Neural cell (in vitro differentiated cells): Measurements from ENCODE around the gene MSANTD7. TPM values are rescaled to one million over a fixed set of nuclear protein-coding genes. Genes with fewer than 3 reads are reported as not detected.

ENCODE experiments used
- H2AFZ ChIP-seq: fragments of 200-600, 300-800 bp; sonication (generic), shearing (Covaris generic); 2 replicates; pipeline ENCODE4 v1.6.0; 2014; ENCODE audit warnings: low read depth, mild to moderate bottlenecking, antibody characterized with exemption, low read length, moderate library complexity
- H3F3A ChIP-seq: fragments of 200-600 bp; shearing (Covaris generic); 2 replicates; pipeline ENCODE4 v1.6.1; 2016; ENCODE audit warnings: mild to moderate bottlenecking, moderate library complexity, mixed read lengths, antibody characterized with exemption, low read length; ENCODE audit not compliant: insufficient read depth, poor library complexity, severe bottlenecking
- H3K27ac ChIP-seq: fragments of 200-600, 300-800 bp; sonication (generic), shearing (Covaris generic); 2 replicates; pipeline ENCODE4 v1.5.1; 2014; ENCODE audit warnings: mild to moderate bottlenecking, low read length, moderate library complexity
- H3K27me3 ChIP-seq: fragments of 300-800, 200-600 bp; sonication (generic), shearing (Covaris generic); 2 replicates; pipeline ENCODE4 v1.6.0; 2014; ENCODE audit warnings: mild to moderate bottlenecking, low read depth, low read length, moderate library complexity; ENCODE audit not compliant: insufficient read depth
- H3K36me3 ChIP-seq: fragments of 300-800, 200-600 bp; sonication (generic), shearing (Covaris generic); 2 replicates; pipeline ENCODE4 v1.5.1; 2014; ENCODE audit warnings: mild to moderate bottlenecking, antibody characterized with exemption, low read length, moderate library complexity; ENCODE audit not compliant: insufficient read depth
- H3K4me2 ChIP-seq: fragments of 300-800, 200-600 bp; sonication (generic), shearing (Covaris generic); 2 replicates; pipeline ENCODE4 v1.6.0; 2014; ENCODE audit warnings: mild to moderate bottlenecking, low read length
- H3K4me3 ChIP-seq: fragments of 300-800, 200-600 bp; sonication (generic), shearing (Covaris generic); 2 replicates; pipeline ENCODE4 v1.5.1; 2014; ENCODE audit warnings: mild to moderate bottlenecking, low read length, moderate library complexity
- H3K79me2 ChIP-seq: fragments of 200-600 bp; shearing (Covaris generic); replicated peaks from 2 replicates; pipeline ENCODE4 v1.6.0; 2014; ENCODE audit warnings: mild to moderate bottlenecking, low read length, moderate library complexity; ENCODE audit not compliant: insufficient read depth
- H3K9ac ChIP-seq: fragments of 300-800, 200-600 bp; sonication (generic), shearing (Covaris generic); 2 replicates; pipeline ENCODE4 v1.6.1; 2016; ENCODE audit warnings: mild to moderate bottlenecking, low read length, mixed read lengths
- H3K9me2 ChIP-seq: fragments of 200-600 bp; shearing (Covaris generic); 2 replicates; pipeline ENCODE4 v1.6.1; 2016; ENCODE audit warnings: mild to moderate bottlenecking, low read length, mixed read lengths; ENCODE audit not compliant: insufficient read depth
- H3K9me3 ChIP-seq: fragments of 200-600, 300-800 bp; sonication (generic), shearing (Covaris generic); 2 replicates; pipeline ENCODE4 v1.6.1; 2016; ENCODE audit warnings: mild to moderate bottlenecking, mixed run types, low read length, moderate library complexity, mixed read lengths
- H4K20me1 ChIP-seq: fragments of 200-600 bp; shearing (Covaris generic); 2 replicates; pipeline ENCODE4 v1.6.1; 2016; ENCODE audit warnings: mild to moderate bottlenecking, mixed run types; ENCODE audit not compliant: insufficient read depth
- CTCF ChIP-seq: fragments of 450-650 bp; IDR thresholded peaks from 2 replicates; pipeline ENCODE4 v1.5.1; 2014; ENCODE audit warnings: antibody characterized with exemption, mild to moderate bottlenecking, moderate library complexity; ENCODE audit not compliant: poor library complexity, severe bottlenecking
- EP300 ChIP-seq: fragments of 450-650 bp; conservative IDR thresholded peaks from 2 replicates; pipeline ENCODE4 v1.6.1; 2014; ENCODE audit warnings: antibody characterized with exemption, mild to moderate bottlenecking, moderate library complexity; ENCODE audit not compliant: poor library complexity, severe bottlenecking
- EZH2 ChIP-seq: fragments of 200-600, 300-800 bp; shearing (Covaris generic), sonication (generic); IDR thresholded peaks from 2 replicates; pipeline ENCODE4 v1.6.1; 2014; ENCODE audit warnings: antibody characterized with exemption, low read length, borderline replicate concordance, mild to moderate bottlenecking; ENCODE audit not compliant: insufficient read depth, poor library complexity, severe bottlenecking
- MXI1 ChIP-seq: fragments of 450-650 bp; conservative IDR thresholded peaks from 2 replicates; pipeline ENCODE4 v1.6.1; 2014; ENCODE audit warnings: antibody characterized with exemption, mild to moderate bottlenecking; ENCODE audit not compliant: poor library complexity, severe bottlenecking
- POLR2AphosphoS5 ChIP-seq: IDR thresholded peaks from 2 replicates; pipeline ENCODE4 v1.6.1; 2012
- RAD21 ChIP-seq: fragments of 450-650 bp; conservative IDR thresholded peaks from 2 replicates; pipeline ENCODE4 v1.6.1; 2014; ENCODE audit warnings: antibody characterized with exemption, mild to moderate bottlenecking, moderate library complexity
- REST ChIP-seq: IDR thresholded peaks from 2 replicates; pipeline ENCODE4 v1.6.1; 2012; ENCODE audit warnings: borderline replicate concordance
- SMC3 ChIP-seq: fragments of 450-650 bp; conservative IDR thresholded peaks from 2 replicates; pipeline ENCODE4 v1.6.1; 2014; ENCODE audit warnings: antibody characterized with exemption, mild to moderate bottlenecking, moderate library complexity; ENCODE audit not compliant: poor library complexity
- TAF1 ChIP-seq: IDR thresholded peaks from 2 replicates; pipeline ENCODE4 v1.6.1; 2012; ENCODE audit warnings: low read depth
- polyA plus RNA-seq: library from polyadenylated mRNA; depleted of rRNA; stranded (reverse); fragments of >200 nt; gene quantifications from 2 replicates; pipeline ENCODE4 v1.2.3, GENCODE V29; 2014

MSANTD7 gene
- polyA plus RNA-seq, 1 donor from 2014 or later, result 21.1 TPM

GRCh38 chr10:14801723-14802122 lies 36.4 kb upstream of the MSANTD7 start:
- Histone ChIP-seq H3K9me2 (no peaks in the 10 kb centered on the region), H3K4me3 (no peak overlapping the region), H3K79me2 (no peaks in the 10 kb centered on the region), H3F3A (no peaks in the 10 kb centered on the region), H2AFZ (no peak overlapping the region), H3K9me3 (no peaks in the 10 kb centered on the region), H3K27me3 (no peaks in the 10 kb centered on the region), H4K20me1 (no peaks in the 10 kb centered on the region), H3K9ac (no peak overlapping the region), H3K36me3 (no peaks in the 10 kb centered on the region), H3K4me2 (no peak overlapping the region), H3K27ac (no peak overlapping the region)
- TF ChIP-seq EZH2, result no peak
- no peak for TF ChIP-seq SMC3
- no peak for TF ChIP-seq POLR2AphosphoS5
- TF ChIP-seq REST, result no peak
- TF ChIP-seq TAF1, result no peak
- TF ChIP-seq MXI1, result no peak
- no peak for TF ChIP-seq EP300
- TF ChIP-seq RAD21, result no peak
- TF ChIP-seq CTCF, result no peak

GRCh38 chr10:14803827-14804226 lies 34.3 kb upstream of the MSANTD7 start:
- no peaks in the 10 kb centered on the region for H3K9me3 ChIP-seq
- H3K27ac ChIP-seq, result no peak overlapping the region
- H3K4me2 ChIP-seq, result no peak overlapping the region
- H3F3A ChIP-seq, result no peaks in the 10 kb centered on the region
- H2AFZ ChIP-seq, result no peak overlapping the region
- no peaks in the 10 kb centered on the region for H3K36me3 ChIP-seq
- H3K9me2 ChIP-seq, result no peaks in the 10 kb centered on the region
- no peak for TF ChIP-seq EZH2
- TF ChIP-seq REST, result no peak
- TF ChIP-seq RAD21, result no peak
- no peak for TF ChIP-seq POLR2AphosphoS5
- TF ChIP-seq CTCF, result no peak
- H3K4me3 ChIP-seq, result no peak overlapping the region
- no peaks in the 10 kb centered on the region for H3K27me3 ChIP-seq
- no peaks in the 10 kb centered on the region for H4K20me1 ChIP-seq
- H3K79me2 ChIP-seq, result no peaks in the 10 kb centered on the region
- no peak overlapping the region for H3K9ac ChIP-seq
